HCT116 (cell line): ENCODE data around the gene ESCO1.

Source experiments
- CTCF ChIP-seq, 3 experiments: fragments of 200-600 bp in 1 of 3; sonication (generic) in 1 of 3; IDR thresholded peaks in 2 of 3; conservative IDR thresholded peaks in 1 of 3; 2 replicates each; pipeline ENCODE4 v1.5.1; 2012 to 2017; ENCODE audit warnings: low read depth in 2 of 3, low read length in 2 of 3, antibody characterized with exemption in 1 of 3, borderline replicate concordance in 1 of 3, control low read depth in 1 of 3, mild to moderate bottlenecking in 1 of 3, mixed read lengths in 1 of 3, mixed run types in 1 of 3, moderate library complexity in 1 of 3; ENCODE audit not compliant: insufficient read depth in 1 of 3
- POLR2AphosphoS5 ChIP-seq: IDR thresholded peaks from 2 replicates; pipeline ENCODE4 v1.6.1; 2011; ENCODE audit warnings: mild to moderate bottlenecking, low read depth, low read length, moderate library complexity
- SIN3A ChIP-seq: IDR thresholded peaks from 2 replicates; pipeline ENCODE4 v1.6.1; 2012; ENCODE audit warnings: low read depth
- ZBTB33 ChIP-seq: IDR thresholded peaks from 2 replicates; pipeline ENCODE4 v1.6.1; 2011; ENCODE audit warnings: mild to moderate bottlenecking, low read length, moderate library complexity; ENCODE audit not compliant: insufficient replicate concordance; ENCODE audit errors: extremely low read depth

- TF ChIP-seq POLR2AphosphoS5 (no peak), CTCF (IDR thresholded peaks at IDR 0.05 in 2 of 3, conservative IDR thresholded peaks at IDR 0.05 in 1 of 3; ENCODE audit: borderline replicate concordance in 1 of 3, insufficient read depth in 1 of 3, low read depth in 2 of 3, low read length in 2 of 3) (no peak), SIN3A (no peak), ZBTB33 (no peak)
Observed at GRCh38 chr18:21538230-21538629, 62.3 kb downstream of the ESCO1 start.
